Measurements from ENCODE around the gene TMEM135. TPM values are rescaled to one million over a fixed set of nuclear protein-coding genes. Genes with fewer than 3 reads are reported as not detected.
"Not testable (repeated sequence)": the region's sequence is repeated elsewhere in the genome, so short reads cannot be mapped to it uniquely, and the experiment has no call there.

Gene TMEM135
- total RNA-seq, 2 experiments from 2014 or later = 24.7 to 30.0 TPM

- H3K4me3 Mint-ChIP-seq = no peak overlapping the region
- ATAC-seq (no peak), DNase-seq (no peak)
- peaks cover 1% of the 10 kb centered on the region for H3K36me3 Mint-ChIP-seq (ENCODE audit: low read depth)
- no peak for TF ChIP-seq CTCF (IDR thresholded peaks at IDR 0.05)
- ChIA-PET POLR2A (no interaction called here), CTCF (interaction anchor here (1.4 kb wide), 1 partner anchor 249 kb away, joined by 3 read pairs; no protein-coding TSS in a partner anchor)
- H3K9me3 Mint-ChIP-seq = no peaks in the 10 kb centered on the region
- H3K4me1 Mint-ChIP-seq (ENCODE audit: low read depth) = peaks cover 2% of the 10 kb centered on the region
- H3K27me3 Mint-ChIP-seq = no peaks in the 10 kb centered on the region
- no peak overlapping the region for H3K27ac Mint-ChIP-seq
- intact Hi-C loops (cut with micrococcal nuclease) = no loop called here
Observed at GRCh38 chr11:87187930-87188329, 150.2 kb downstream of the TMEM135 start.

- CTCF ChIA-PET; DNase-seq; H3K4me1 Mint-ChIP-seq (ENCODE audit: low read depth); H3K36me3 Mint-ChIP-seq (ENCODE audit: low read depth); POLR2A ChIA-PET; H3K9me3 Mint-ChIP-seq; H3K4me3 Mint-ChIP-seq; intact Hi-C loops (cut with micrococcal nuclease); H3K27ac Mint-ChIP-seq; H3K27me3 Mint-ChIP-seq; ATAC-seq: not testable (repeated sequence)
Observed at GRCh38 chr11:87188396-87188795, 150.7 kb downstream of the TMEM135 start.

GRCh38 chr11:87188921-87189320, 151.2 kb downstream of the TMEM135 start:
- ATAC-seq; H3K4me1 Mint-ChIP-seq (ENCODE audit: low read depth); H3K9me3 Mint-ChIP-seq; DNase-seq; POLR2A ChIA-PET; H3K4me3 Mint-ChIP-seq; H3K27ac Mint-ChIP-seq; H3K36me3 Mint-ChIP-seq (ENCODE audit: low read depth); CTCF ChIA-PET; intact Hi-C loops (cut with micrococcal nuclease); H3K27me3 Mint-ChIP-seq: not testable (repeated sequence)

- CTCF ChIA-PET = no interaction called here
- ATAC-seq (no peak), DNase-seq (no peak)
- no peak for TF ChIP-seq CTCF (IDR thresholded peaks at IDR 0.05)
- Mint-ChIP-seq H3K27ac (no peak overlapping the region), H3K4me1 (ENCODE audit: low read depth) (peaks cover 2% of the 10 kb centered on the region), H3K9me3 (no peaks in the 10 kb centered on the region), H3K4me3 (no peak overlapping the region), H3K27me3 (no peaks in the 10 kb centered on the region), H3K36me3 (ENCODE audit: low read depth) (no peaks in the 10 kb centered on the region)
- intact Hi-C loops (cut with micrococcal nuclease) = no loop called here
- POLR2A ChIA-PET = no interaction called here
Observed at GRCh38 chr11:87190071-87190470, 152.3 kb downstream of the TMEM135 start.

- no peak overlapping the region for H3K4me3 Mint-ChIP-seq
- no peaks in the 10 kb centered on the region for H3K27me3 Mint-ChIP-seq
- peaks cover 3% of the 10 kb centered on the region for H3K4me1 Mint-ChIP-seq (ENCODE audit: low read depth)
- no peak overlapping the region for H3K27ac Mint-ChIP-seq
- no peak for TF ChIP-seq CTCF (IDR thresholded peaks at IDR 0.05)
- ChIA-PET CTCF (interaction anchor here (0.7 kb wide), 1 partner anchor 96 kb away, joined by 3 read pairs; no protein-coding TSS in a partner anchor), POLR2A (interaction anchor here (0.6 to 0.7 kb wide), 2 partner anchors 22 to 187 kb away, joined by 3 read pairs; no protein-coding TSS in a partner anchor)
- DNase-seq (no peak), ATAC-seq (no peak)
- intact Hi-C loops (cut with micrococcal nuclease) = no loop called here
- H3K36me3 Mint-ChIP-seq (ENCODE audit: low read depth) = no peaks in the 10 kb centered on the region
- H3K9me3 Mint-ChIP-seq = no peaks in the 10 kb centered on the region
Observed at GRCh38 chr11:87193756-87194470, 156.2 kb downstream of the TMEM135 start.

GRCh38 chr11:87194985-87195820, 157.5 kb downstream of the TMEM135 start:
- DNase-seq = no peak
- H3K27ac Mint-ChIP-seq = no peak overlapping the region
- H3K27me3 Mint-ChIP-seq = no peaks in the 10 kb centered on the region
- no peak overlapping the region for H3K4me3 Mint-ChIP-seq
- ChIA-PET POLR2A (no interaction called here), CTCF (interaction anchor here (1.0 kb wide), 1 partner anchor 98 kb away, joined by 3 read pairs; no protein-coding TSS in a partner anchor)
- H3K9me3 Mint-ChIP-seq = no peaks in the 10 kb centered on the region
- no peak for ATAC-seq
- TF ChIP-seq CTCF (IDR thresholded peaks at IDR 0.05) = no peak
- H3K36me3 Mint-ChIP-seq (ENCODE audit: low read depth) = no peaks in the 10 kb centered on the region
- intact Hi-C loops (cut with micrococcal nuclease) = no loop called here
- peaks cover 2% of the 10 kb centered on the region for H3K4me1 Mint-ChIP-seq (ENCODE audit: low read depth)

Measured in activated CD8-positive, alpha-beta T cell treated with anti-CD3 and anti-CD28 coated beads for 36 hours (primary cell).